ENCODE results near the gene ADGRE2. TPM values are rescaled to one million over a fixed set of nuclear protein-coding genes. Genes with fewer than 3 reads are reported as not detected.
"Not testable (repeated sequence)": the region's sequence is repeated elsewhere in the genome, so short reads cannot be mapped to it uniquely, and the experiment has no call there.

The ADGRE2 gene
- total RNA-seq, 1 experiment from 2014 or later = 1.2 TPM

DNA sequence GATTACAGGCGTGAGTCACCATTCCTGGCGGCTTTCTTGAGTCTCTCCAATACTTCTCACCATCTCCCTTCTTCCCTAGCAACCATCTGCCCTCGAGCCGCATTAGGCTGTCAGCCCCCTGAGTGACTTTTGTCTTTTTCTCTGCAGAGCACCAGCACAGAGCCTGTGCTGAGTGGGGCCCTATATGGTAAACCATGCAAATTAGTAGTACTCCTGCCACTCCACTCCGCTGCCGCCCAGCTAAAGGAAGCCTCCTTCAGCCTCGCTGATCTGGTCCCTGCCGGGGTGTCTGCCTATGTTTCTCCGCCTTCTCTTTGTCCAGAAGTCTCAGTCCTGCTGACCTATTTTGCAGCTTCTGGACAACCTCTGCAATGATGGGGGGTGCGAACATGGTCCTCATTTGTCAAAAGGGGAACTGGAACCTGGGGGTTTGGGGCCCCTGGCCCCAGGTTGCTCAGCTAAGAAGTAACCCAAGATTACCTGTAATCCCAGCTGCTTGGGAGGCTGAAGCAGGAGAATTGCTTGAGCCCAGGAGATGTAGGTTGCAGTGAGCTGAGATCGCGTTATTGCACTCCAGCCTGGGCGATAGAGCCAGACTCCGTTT, 2.4 kb upstream of the ADGRE2 start:
- not testable (repeated sequence) for H2BK15ac ChIP-seq (ENCODE audit: low read depth, low read length); H3K79me2 ChIP-seq (ENCODE audit: insufficient read depth, low read length); H3K36me3 Mint-ChIP-seq (ENCODE audit: insufficient read depth in 1 of 3, low read depth in 3 of 3); H4K91ac ChIP-seq (ENCODE audit: insufficient read length, low read depth, low read length); H4K5ac ChIP-seq (ENCODE audit: insufficient read length, low read depth, low read length); H2BK20ac ChIP-seq (ENCODE audit: low read depth, low read length, poor library complexity, severe bottlenecking); H2AFZ ChIP-seq (ENCODE audit: low read length); H3K79me1 ChIP-seq (ENCODE audit: insufficient read depth, low read depth, low read length, poor library complexity, severe bottlenecking); H4K20me1 ChIP-seq (ENCODE audit: control insufficient read depth, insufficient read depth, insufficient read length); H2BK12ac ChIP-seq (ENCODE audit: insufficient read length, low read depth, low read length); H3T11ph ChIP-seq (ENCODE audit: low read length); H3K4me2 ChIP-seq (ENCODE audit: insufficient read depth, insufficient read length, low read length); H2BK5ac ChIP-seq (ENCODE audit: insufficient read length, low read length); H3K18ac ChIP-seq (ENCODE audit: insufficient read length, low read depth, low read length); H3K23ac ChIP-seq (ENCODE audit: insufficient read length, low read depth, low read length); H3K4ac ChIP-seq (ENCODE audit: low read depth, low read length); H3K9me3 ChIP-seq (ENCODE audit: control insufficient read depth, low read depth, low read length); H3K4me3 Mint-ChIP-seq; H3K9ac ChIP-seq (ENCODE audit: extremely low read depth, insufficient read length, low read length); H3K27me3 ChIP-seq (ENCODE audit: insufficient read depth, low read length); H3K14ac ChIP-seq (ENCODE audit: insufficient read depth, low read length); H3K56ac ChIP-seq (ENCODE audit: insufficient read length, low read depth, low read length); H3K4me1 Mint-ChIP-seq; H2AK5ac ChIP-seq (ENCODE audit: insufficient read length, low read length); H4K8ac ChIP-seq (replicated peaks; ENCODE audit: insufficient read length, low read depth, low read length); H3K27ac ChIP-seq (ENCODE audit: insufficient read length, low read depth, low read length); H3K4me1 ChIP-seq (ENCODE audit: insufficient read depth, low read length); H3K27ac Mint-ChIP-seq; H2BK120ac ChIP-seq (ENCODE audit: low read depth, low read length, poor library complexity, severe bottlenecking)
- peaks cover 17% of the 10 kb centered on the region for H3K27me3 Mint-ChIP-seq (ENCODE audit: low read depth)
- peaks cover 9 to 66% of the 10 kb centered on the region in 2 experiments for H3K9me3 Mint-ChIP-seq
- no CpG with 5 or more reads among the region's 14 CpGs for WGBS (ENCODE audit: extremely low coverage, insufficient read length, low lambda C conversion rate)
- peaks cover 12% of the 10 kb centered on the region for H3K23me2 ChIP-seq (ENCODE audit: insufficient read length, low read depth, low read length, poor library complexity, severe bottlenecking)
- peak; percentile 19 for DNase-seq
